HFFc6 (cell line): ENCODE results near the gene GPHN. TPM values are rescaled to one million over a fixed set of nuclear protein-coding genes. Genes with fewer than 3 reads are reported as not detected.

Experiments
- DNase-seq: peaks from one replicate; pipeline ENCODE4 v3.0.0-alpha.2; 2018
- H3K27ac Mint-ChIP-seq: 2 replicates; pipeline ENCODE4 v1.8.0; 2020; ENCODE audit warnings: mild to moderate bottlenecking, mixed read lengths
- H3K27me3 Mint-ChIP-seq: 2 replicates; pipeline ENCODE4 v1.8.0; 2021; ENCODE audit warnings: mild to moderate bottlenecking, moderate library complexity, mixed read lengths; ENCODE audit not compliant: insufficient read depth
- H3K36me3 Mint-ChIP-seq: 2 replicates; pipeline ENCODE4 v1.8.0; 2021; ENCODE audit warnings: low read depth, mixed read lengths
- H3K4me1 Mint-ChIP-seq: 2 replicates; pipeline ENCODE4 v1.8.0; 2020; ENCODE audit warnings: low read depth, mixed read lengths
- H3K4me3 Mint-ChIP-seq: 2 replicates; pipeline ENCODE4 v1.8.0; 2020; ENCODE audit warnings: mild to moderate bottlenecking, moderate library complexity, mixed read lengths
- H3K9me3 Mint-ChIP-seq: 2 replicates; pipeline ENCODE4 v1.8.0; 2020; ENCODE audit warnings: mild to moderate bottlenecking, mixed read lengths
- CTCF ChIP-seq: fragments of 200-600 bp; sonication (generic); IDR thresholded peaks from 2 replicates; pipeline ENCODE4 v1.5.0; 2021; ENCODE audit warnings: antibody characterized with exemption, mild to moderate bottlenecking
- total RNA-seq, 6 experiments: library from RNA; stranded (reverse); fragmentation: NEBNext Ultra II Directional; extraction: Animal tissue kit (Norgen Biotek cat#: 25700); gene quantifications; 2 replicates in 1 of 6; 3 replicates in 5 of 6; pipeline ENCODE4 v1.2.3, GENCODE V29; 2021

The GPHN gene
- total RNA-seq, 6 experiments from 2014 or later: 11.2 to 16.4 (median 15.0) TPM

GRCh38 chr14:66649498-66649897 lies 141.6 kb downstream of the GPHN start:
- DNase-seq: no peak
- Mint-ChIP-seq H3K36me3 (no peaks in the 10 kb centered on the region), H3K4me1 (peaks cover 8% of the 10 kb centered on the region), H3K27me3 (no peaks in the 10 kb centered on the region), H3K9me3 (no peaks in the 10 kb centered on the region), H3K27ac (no peak overlapping the region), H3K4me3 (no peak overlapping the region)
- TF ChIP-seq CTCF: no peak

GRCh38 chr14:66650491-66650911 lies 142.6 kb downstream of the GPHN start:
- H3K36me3 Mint-ChIP-seq: no peaks in the 10 kb centered on the region
- H3K27me3 Mint-ChIP-seq: no peaks in the 10 kb centered on the region
- TF ChIP-seq CTCF: no peak
- no peaks in the 10 kb centered on the region for H3K9me3 Mint-ChIP-seq
- no peak overlapping the region for H3K4me3 Mint-ChIP-seq
- H3K27ac Mint-ChIP-seq: no peak overlapping the region
- DNase-seq: no peak
- H3K4me1 Mint-ChIP-seq: peaks cover 8% of the 10 kb centered on the region

GRCh38 chr14:66651536-66652220 lies 143.7 kb downstream of the GPHN start:
- H3K27me3 Mint-ChIP-seq: no peaks in the 10 kb centered on the region
- TF ChIP-seq CTCF: no peak
- no peak overlapping the region for H3K4me3 Mint-ChIP-seq
- no peaks in the 10 kb centered on the region for H3K4me1 Mint-ChIP-seq
- H3K36me3 Mint-ChIP-seq: peaks cover 8% of the 10 kb centered on the region
- no peak for DNase-seq
- peaks cover 3% of the 10 kb centered on the region for H3K9me3 Mint-ChIP-seq
- H3K27ac Mint-ChIP-seq: no peak overlapping the region

GRCh38 chr14:66652525-66653106 lies 144.7 kb downstream of the GPHN start:
- Mint-ChIP-seq H3K27me3 (no peaks in the 10 kb centered on the region), H3K9me3 (peaks cover 9% of the 10 kb centered on the region), H3K4me3 (no peak overlapping the region), H3K4me1 (no peaks in the 10 kb centered on the region), H3K36me3 (peaks cover 11% of the 10 kb centered on the region), H3K27ac (no peak overlapping the region)
- DNase-seq: no peak
- TF ChIP-seq CTCF: no peak

GRCh38 chr14:66657780-66658179 lies 149.8 kb downstream of the GPHN start:
- peaks cover 14% of the 10 kb centered on the region for H3K9me3 Mint-ChIP-seq
- no peaks in the 10 kb centered on the region for H3K27me3 Mint-ChIP-seq
- peaks cover 16% of the 10 kb centered on the region for H3K36me3 Mint-ChIP-seq
- DNase-seq: no peak
- no peaks in the 10 kb centered on the region for H3K4me1 Mint-ChIP-seq
- H3K4me3 Mint-ChIP-seq: no peak overlapping the region
- TF ChIP-seq CTCF: no peak
- H3K27ac Mint-ChIP-seq: no peak overlapping the region
